NOMO-1 treated with dmso at 0.1 percent for 144 hours (cell line): Measurements from ENCODE around the gene DAAM1.

Experiments
- DNase-seq: peaks from one replicate; lab custom pipeline; 2025; ENCODE audit not compliant: unreplicated experiment; lab: John Stamatoyannopoulos, UW

The DAAM1 gene

GRCh38 chr14:59215757-59216156, 27.3 kb downstream of the DAAM1 start:
- DNase-seq = no peak

- DNase-seq = no peak
These were observed 28.5 kb downstream of the DAAM1 start for GRCh38 chr14:59217011-59217410.

GRCh38 chr14:59221568-59221967, 33.1 kb downstream of the DAAM1 start:
- no peak for DNase-seq

- no peak for DNase-seq
These were observed 35.9 kb downstream of the DAAM1 start for GRCh38 chr14:59224341-59224740.

- DNase-seq = no peak
These were observed 36.8 kb downstream of the DAAM1 start for GRCh38 chr14:59225281-59225680.

- DNase-seq = no peak
These were observed 40.0 kb downstream of the DAAM1 start for GRCh38 chr14:59228421-59228820.

- no peak for DNase-seq
These were observed 41.4 kb downstream of the DAAM1 start for GRCh38 chr14:59229653-59230406.

- no peak for DNase-seq
These were observed 47.7 kb downstream of the DAAM1 start for GRCh38 chr14:59236195-59236594.

GRCh38 chr14:59238216-59238615, 49.7 kb downstream of the DAAM1 start:
- no peak for DNase-seq

- no peak for DNase-seq
These were observed 50.6 kb downstream of the DAAM1 start for GRCh38 chr14:59239022-59239421.

- no peak for DNase-seq
These were observed 51.9 kb downstream of the DAAM1 start for GRCh38 chr14:59240356-59240755.

GRCh38 chr14:59241121-59241520, 52.7 kb downstream of the DAAM1 start:
- no peak for DNase-seq

- DNase-seq = no peak
These were observed 54.7 kb downstream of the DAAM1 start for GRCh38 chr14:59243174-59243573.

GRCh38 chr14:59244581-59244980, 56.1 kb downstream of the DAAM1 start:
- no peak for DNase-seq

GRCh38 chr14:59245809-59246295, 57.4 kb downstream of the DAAM1 start:
- no peak for DNase-seq

GRCh38 chr14:59246566-59246965, 58.1 kb downstream of the DAAM1 start:
- DNase-seq = no peak

GRCh38 chr14:59247801-59248584, 59.5 kb downstream of the DAAM1 start:
- DNase-seq = no peak

GRCh38 chr14:59249029-59249428, 60.6 kb downstream of the DAAM1 start:
- DNase-seq = no peak

- no peak for DNase-seq
These were observed 63.6 kb downstream of the DAAM1 start for GRCh38 chr14:59251811-59252771.

- no peak for DNase-seq
These were observed 64.5 kb downstream of the DAAM1 start for GRCh38 chr14:59252772-59253500.
